ENCODE results near the gene EHBP1. TPM values are rescaled to one million over a fixed set of nuclear protein-coding genes. Genes with fewer than 3 reads are reported as not detected.

EHBP1 gene
- total RNA-seq, 5 donors from 2014 or later (not counting 1 experiment from before 2014, with no cell fraction given) = 22.1 to 28.7 (median 26.1) TPM

GRCh38 chr2:63049970-63050333, 344.4 kb downstream of the EHBP1 start:
- Mint-ChIP-seq H3K4me1 (peaks cover 67 to 73% (median 71%) of the 10 kb centered on the region in 3 donors), H3K36me3 (peaks cover 12% of the 10 kb centered on the region), H3K9me3 (no peaks in the 10 kb centered on the region), H3K27me3 (peaks cover 63 to 82% of the 10 kb centered on the region in 2 donors), H3K27ac (peak overlapping the region in 1 of 2 donors; percentile 69), H3K4me3 (peak overlapping the region; percentile 76 to 83 (median 82))
- Histone ChIP-seq H3K4me3 (ENCODE audit: control insufficient read depth in 1 of 2, extremely low read depth in 1 of 2, low read length in 1 of 2) (peak overlapping the region; percentile 21 to 69), H3K27ac (ENCODE audit: low read length) (no peak overlapping the region), H3K4me1 (ENCODE audit: control insufficient read depth in 1 of 2, extremely low read depth in 1 of 2, insufficient read depth in 2 of 2, low read length in 2 of 2) (peaks cover 23 to 62% of the 10 kb centered on the region in 2 experiments), H3K27me3 (replicated peaks in 1 of 2; ENCODE audit: control insufficient read depth in 2 of 2, extremely low read depth in 1 of 2, insufficient read depth in 2 of 2, low read length in 1 of 2) (peaks cover 16 to 80% of the 10 kb centered on the region in 2 experiments), H3K9me3 (no peaks in the 10 kb centered on the region), H3K36me3 (ENCODE audit: control insufficient read depth in 2 of 2, extremely low read depth in 1 of 2, insufficient read depth in 1 of 2, low read length in 1 of 2) (no peaks in the 10 kb centered on the region)
- ChIA-PET CTCF (no interaction called here), POLR2A (interaction anchor here in 1 of 2 donors (1.0 kb wide), 1 partner anchor 9 kb away, joined by 3 read pairs; no protein-coding TSS in a partner anchor)
- WGBS (ENCODE audit: insufficient coverage) = under 1% methylated on average over 28 of the region's 31 CpGs
- peak in 1 of 35 experiments; percentile 8 for DNase-seq
- ATAC-seq (replicated peaks in 1 of 4) = peak in 3 of 4 experiments; percentile 29 to 44 (median 31)

- POLR2A ChIA-PET = no interaction called here
- CTCF ChIA-PET = no interaction called here
- peaks cover 71 to 77% (median 75%) of the 10 kb centered on the region in 3 donors for H3K4me1 Mint-ChIP-seq
- peak in 6 of 35 experiments; percentile 15 to 35 (median 28) for DNase-seq
- Histone ChIP-seq H3K27ac (ENCODE audit: low read length) (no peak within 1 kb of the TSS), H3K36me3 (ENCODE audit: control insufficient read depth in 2 of 2, extremely low read depth in 1 of 2, insufficient read depth in 1 of 2, low read length in 1 of 2) (no peaks in the 10 kb centered on the region), H3K4me1 (ENCODE audit: control insufficient read depth in 1 of 2, extremely low read depth in 1 of 2, insufficient read depth in 2 of 2, low read length in 2 of 2) (peaks cover 24 to 65% of the 10 kb centered on the region in 2 experiments), H3K9me3 (no peaks in the 10 kb centered on the region), H3K4me3 (ENCODE audit: control insufficient read depth in 1 of 2, extremely low read depth in 1 of 2, low read length in 1 of 2) (peak within 1 kb of the TSS; percentile 49 to 83), H3K27me3 (replicated peaks in 1 of 2; ENCODE audit: control insufficient read depth in 2 of 2, extremely low read depth in 1 of 2, insufficient read depth in 2 of 2, low read length in 1 of 2) (peaks cover 17 to 82% of the 10 kb centered on the region in 2 experiments)
- peaks cover 62 to 82% of the 10 kb centered on the region in 2 donors for H3K27me3 Mint-ChIP-seq
- WGBS (ENCODE audit: insufficient coverage) = 2% methylated on average over 13 of the region's 73 CpGs
- H3K27ac Mint-ChIP-seq = peak within 1 kb of the TSS in 1 of 2 donors; percentile 69
- H3K4me3 Mint-ChIP-seq = peak within 1 kb of the TSS; percentile 82 to 84 (median 83)
- peak; percentile 40 to 74 (median 66) for ATAC-seq (replicated peaks in 1 of 4)
- H3K9me3 Mint-ChIP-seq = no peaks in the 10 kb centered on the region
- H3K36me3 Mint-ChIP-seq = peaks cover 7% of the 10 kb centered on the region
Measured at GRCh38 chr2:63050334-63051041, 345.0 kb downstream of the EHBP1 start, which contains the start of gene OTX1. TSS of gene OTX1 (plus strand) at chr2:63050830. CDS start at chr2:63052991, 2,161 bp downstream.

GRCh38 chr2:63051042-63051794, 345.7 kb downstream of the EHBP1 start:
- H3K36me3 ChIP-seq (ENCODE audit: control insufficient read depth in 2 of 2, extremely low read depth in 1 of 2, insufficient read depth in 1 of 2, low read length in 1 of 2) = no peaks in the 10 kb centered on the region
- H3K4me1 Mint-ChIP-seq = peaks cover 76 to 79% (median 78%) of the 10 kb centered on the region in 3 donors
- peak overlapping the region; percentile 71 to 84 (median 72) for H3K4me3 Mint-ChIP-seq
- H3K36me3 Mint-ChIP-seq = no peaks in the 10 kb centered on the region
- peak overlapping the region; percentile 49 to 83 for H3K4me3 ChIP-seq (ENCODE audit: control insufficient read depth in 1 of 2, extremely low read depth in 1 of 2, low read length in 1 of 2)
- WGBS (ENCODE audit: insufficient coverage) = 3% methylated on average over 11 of the region's 42 CpGs
- CTCF ChIA-PET = no interaction called here
- H3K9me3 Mint-ChIP-seq = no peaks in the 10 kb centered on the region
- H3K27me3 Mint-ChIP-seq = peaks cover 64 to 82% of the 10 kb centered on the region in 2 donors
- ATAC-seq (replicated peaks in 1 of 4) (no peak), DNase-seq (peak in 1 of 35 experiments; percentile 6)
- H3K27me3 ChIP-seq (replicated peaks in 1 of 2; ENCODE audit: control insufficient read depth in 2 of 2, extremely low read depth in 1 of 2, insufficient read depth in 2 of 2, low read length in 1 of 2) = peaks cover 22 to 89% of the 10 kb centered on the region in 2 experiments
- no peaks in the 10 kb centered on the region for H3K9me3 ChIP-seq
- POLR2A ChIA-PET = no interaction called here
- H3K27ac ChIP-seq (ENCODE audit: low read length) = no peak overlapping the region
- peaks cover 27 to 72% of the 10 kb centered on the region in 2 experiments for H3K4me1 ChIP-seq (ENCODE audit: control insufficient read depth in 1 of 2, extremely low read depth in 1 of 2, insufficient read depth in 2 of 2, low read length in 2 of 2)
- no peak overlapping the region for H3K27ac Mint-ChIP-seq

- H3K27ac ChIP-seq (ENCODE audit: low read length) = no peak overlapping the region
- DNase-seq = no peak
- Mint-ChIP-seq H3K9me3 (no peaks in the 10 kb centered on the region), H3K4me3 (peak overlapping the region; percentile 31 to 84 (median 37)), H3K27ac (no peak overlapping the region), H3K36me3 (no peaks in the 10 kb centered on the region), H3K4me1 (peaks cover 76 to 78% (median 78%) of the 10 kb centered on the region in 3 donors), H3K27me3 (peaks cover 65 to 82% of the 10 kb centered on the region in 2 donors)
- H3K9me3 ChIP-seq = no peaks in the 10 kb centered on the region
- H3K4me1 ChIP-seq (ENCODE audit: control insufficient read depth in 1 of 2, extremely low read depth in 1 of 2, insufficient read depth in 2 of 2, low read length in 2 of 2) = peaks cover 29 to 79% of the 10 kb centered on the region in 2 experiments
- ATAC-seq (replicated peaks in 1 of 4) = no peak
- H3K27me3 ChIP-seq (replicated peaks in 1 of 2; ENCODE audit: control insufficient read depth in 2 of 2, extremely low read depth in 1 of 2, insufficient read depth in 2 of 2, low read length in 1 of 2) = peaks cover 24 to 95% of the 10 kb centered on the region in 2 experiments
- no peaks in the 10 kb centered on the region for H3K36me3 ChIP-seq (ENCODE audit: control insufficient read depth in 2 of 2, extremely low read depth in 1 of 2, insufficient read depth in 1 of 2, low read length in 1 of 2)
- peak overlapping the region in 1 of 2 donors; percentile 32 for H3K4me3 ChIP-seq (ENCODE audit: control insufficient read depth in 1 of 2, extremely low read depth in 1 of 2, low read length in 1 of 2)
- POLR2A ChIA-PET = no interaction called here
- 22% methylated on average over 38 of the region's 42 CpGs for WGBS (ENCODE audit: insufficient coverage)
- CTCF ChIA-PET = no interaction called here
Measured at GRCh38 chr2:63051795-63052333, 346.4 kb downstream of the EHBP1 start.

GRCh38 chr2:63052411-63053080, 347.0 kb downstream of the EHBP1 start:
- WGBS (ENCODE audit: insufficient coverage) = 42% methylated on average over 26 of the region's 27 CpGs
- no peak for ATAC-seq (replicated peaks in 1 of 4)
- Histone ChIP-seq H3K4me1 (ENCODE audit: control insufficient read depth in 1 of 2, extremely low read depth in 1 of 2, insufficient read depth in 2 of 2, low read length in 2 of 2) (peaks cover 30 to 79% of the 10 kb centered on the region in 2 experiments), H3K9me3 (no peaks in the 10 kb centered on the region), H3K27ac (ENCODE audit: low read length) (no peak overlapping the region), H3K27me3 (replicated peaks in 1 of 2; ENCODE audit: control insufficient read depth in 2 of 2, extremely low read depth in 1 of 2, insufficient read depth in 2 of 2, low read length in 1 of 2) (peaks cover 28 to 96% of the 10 kb centered on the region in 2 experiments), H3K4me3 (ENCODE audit: control insufficient read depth in 1 of 2, extremely low read depth in 1 of 2, low read length in 1 of 2) (no peak overlapping the region), H3K36me3 (ENCODE audit: control insufficient read depth in 2 of 2, extremely low read depth in 1 of 2, insufficient read depth in 1 of 2, low read length in 1 of 2) (no peaks in the 10 kb centered on the region)
- H3K9me3 Mint-ChIP-seq = no peaks in the 10 kb centered on the region
- H3K27ac Mint-ChIP-seq = peak overlapping the region in 1 of 2 donors; percentile 61
- H3K36me3 Mint-ChIP-seq = no peaks in the 10 kb centered on the region
- ChIA-PET CTCF (no interaction called here), POLR2A (no interaction called here)
- no peak for DNase-seq
- H3K27me3 Mint-ChIP-seq = peaks cover 67 to 82% of the 10 kb centered on the region in 2 donors
- H3K4me3 Mint-ChIP-seq = peak overlapping the region; percentile 31 to 84 (median 37)
- peaks cover 78 to 80% (median 79%) of the 10 kb centered on the region in 3 donors for H3K4me1 Mint-ChIP-seq

Measured in T-cell (primary cell).